A673 (cell line): Measurements from ENCODE around the gene ECI1. TPM values are rescaled to one million over a fixed set of nuclear protein-coding genes. Genes with fewer than 3 reads are reported as not detected.
A peak's percentile ranks its signal among the peaks of the same experiment; 100 is the strongest.
"Not testable (repeated sequence)": the region's sequence is repeated elsewhere in the genome, so short reads cannot be mapped to it uniquely, and the experiment has no call there.

Source experiments
- BruUV-seq: library from RNA; stranded (reverse); fragments of 400-500 nt; replicated peaks from 2 replicates; lab custom pipeline; 2021; lab: Mats Ljungman, UMichigan
- CTCF ChIA-PET: fragments of 300-600 bp; sonication (Branson Sonifier 250); formaldehyde crosslinking; loops from one replicate; lab custom pipeline; 2022; ENCODE audit warnings: antibody characterized with exemption; lab: Charles Lee
- POLR2A ChIA-PET: fragments of 300-600 bp; sonication (Branson Sonifier 250); formaldehyde crosslinking; loops from one replicate; lab custom pipeline; 2022; ENCODE audit warnings: antibody characterized with exemption; ENCODE audit not compliant: low non-redundant PET; lab: Charles Lee
- DNase-seq: peaks from one replicate; pipeline ENCODE4 v3.0.0-alpha.2; 2015; ENCODE audit warnings: low spot score
- H3K27ac ChIP-seq: fragments of 200-600 bp; sonication (generic); 2 replicates; pipeline ENCODE4 v1.5.1; 2016; ENCODE audit warnings: mixed run types, low read depth, mild to moderate bottlenecking, mixed read lengths, antibody characterized with exemption, low read length; ENCODE audit not compliant: poor library complexity, severe bottlenecking
- H3K27me3 ChIP-seq: fragments of 200-600 bp; sonication (generic); replicated peaks from 2 replicates; pipeline ENCODE4 v1.6.1; 2017; ENCODE audit warnings: mixed run types, low read depth, mild to moderate bottlenecking, mixed read lengths, antibody characterized with exemption, low read length; ENCODE audit not compliant: insufficient read depth, poor library complexity
- H3K36me3 ChIP-seq: fragments of 200-600 bp; sonication (generic); 2 replicates; pipeline ENCODE4 v1.6.1; 2016; ENCODE audit warnings: mixed run types, mild to moderate bottlenecking, mixed read lengths, antibody characterized with exemption, low read length; ENCODE audit not compliant: insufficient read depth, poor library complexity, severe bottlenecking
- H3K4me1 ChIP-seq: fragments of 200-600 bp; sonication (generic); 2 replicates; pipeline ENCODE4 v1.6.1; 2017; ENCODE audit warnings: mixed run types, mild to moderate bottlenecking, mixed read lengths, antibody characterized with exemption, low read length; ENCODE audit not compliant: insufficient read depth, poor library complexity, severe bottlenecking
- H3K4me3 ChIP-seq: fragments of 200-600 bp; sonication (generic); 2 replicates; pipeline ENCODE4 v1.5.1; 2016; ENCODE audit warnings: low read depth, mixed run types, mild to moderate bottlenecking, mixed read lengths, low read length; ENCODE audit not compliant: poor library complexity, severe bottlenecking
- H3K9me3 ChIP-seq: fragments of 200-600 bp; sonication (generic); 2 replicates; pipeline ENCODE4 v1.6.1; 2016; ENCODE audit warnings: mixed run types, low read depth, mild to moderate bottlenecking, mixed read lengths, antibody characterized with exemption, low read length; ENCODE audit not compliant: poor library complexity, severe bottlenecking
- CTCF ChIP-seq: fragments of 300-800, 200-600 bp; sonication (generic); conservative IDR thresholded peaks from 2 replicates; pipeline ENCODE4 v1.5.1; 2017; ENCODE audit warnings: low read depth, mild to moderate bottlenecking, antibody characterized with exemption, low read length, moderate library complexity, mixed read lengths
- EZH2 ChIP-seq: fragments of 200-600 bp; sonication (generic); IDR thresholded peaks from 2 replicates; pipeline ENCODE4 v1.6.1; 2017; ENCODE audit warnings: borderline replicate concordance, low read depth, mild to moderate bottlenecking, mixed read lengths, antibody characterized with exemption, low read length; ENCODE audit not compliant: poor library complexity, severe bottlenecking
- intact Hi-C: fragments of 100-400 bp; cut with micrococcal nuclease; formaldehyde crosslinking; loops from one replicate; pipeline ENCODE4 v1.10.0; 2022; ENCODE audit not compliant: unreplicated experiment
- total RNA-seq: library from RNA; stranded (reverse); gene quantifications from 2 replicates; pipeline ENCODE4 v1.2.3, GENCODE V29; 2021

The ECI1 gene
- total RNA-seq, 1 experiment from 2014 or later = 55.3 TPM

GRCh38 chr16:2205967-2206313 is 45.4 kb downstream of the ECI1 start:
- Histone ChIP-seq H3K4me3 (peak overlapping the region; percentile 74), H3K36me3 (peaks cover 31% of the 10 kb centered on the region), H3K27ac (peak overlapping the region; percentile 92), H3K27me3 (no peaks in the 10 kb centered on the region), H3K9me3 (no peaks in the 10 kb centered on the region), H3K4me1 (peaks cover 14% of the 10 kb centered on the region)
- CTCF ChIA-PET = interaction anchor here (0.6 kb wide), 1 partner anchor 20 kb away, joined by 4 read pairs; no protein-coding TSS in a partner anchor
- DNase-seq = no peak
- BruUV-seq = TSS peak; percentile 50
- intact Hi-C loops = no loop called here
- POLR2A ChIA-PET = no interaction called here
- no peak for TF ChIP-seq CTCF
- no peak for TF ChIP-seq EZH2

- no peaks in the 10 kb centered on the region for H3K27me3 ChIP-seq
- H3K27ac ChIP-seq = peak within 1 kb of the TSS; percentile 92
- peaks cover 31% of the 10 kb centered on the region for H3K36me3 ChIP-seq
- TF ChIP-seq CTCF (no peak; the same call in 1 of the 2 replicates), EZH2 (no peak)
- peaks cover 14% of the 10 kb centered on the region for H3K4me1 ChIP-seq
- no TSS peak for BruUV-seq
- H3K4me3 ChIP-seq = peak within 1 kb of the TSS; percentile 74
- no peaks in the 10 kb centered on the region for H3K9me3 ChIP-seq
- POLR2A ChIA-PET = interaction anchor here (0.6 to 0.7 kb wide), 2 partner anchors 50 to 254 kb away, joined by 3 to 4 read pairs; partner anchors contain the start of gene TRAF7
- CTCF ChIA-PET = interaction anchor here (0.6 kb wide), 1 partner anchor 20 kb away, joined by 4 read pairs; no protein-coding TSS in a partner anchor
- DNase-seq = peak; percentile 92
- intact Hi-C loops = no loop called here
Observed at GRCh38 chr16:2205104-2205966, 46.1 kb downstream of the ECI1 start, which contains the start of gene MLST8. Gene MLST8, plus strand, starts transcription at chr16:2205454. Its CDS starts 632 bp downstream, at chr16:2206086.

GRCh38 chr16:2204416-2205103 is 46.8 kb downstream of the ECI1 start:
- no peak for DNase-seq
- H3K27me3 ChIP-seq = no peaks in the 10 kb centered on the region
- ChIA-PET POLR2A (interaction anchor here (0.6 to 0.7 kb wide), 2 partner anchors 49 to 255 kb away, joined by 3 to 4 read pairs; partner anchors contain the start of gene TRAF7), CTCF (no interaction called here)
- H3K4me3 ChIP-seq = peak overlapping the region; percentile 74
- peaks cover 14% of the 10 kb centered on the region for H3K4me1 ChIP-seq
- TSS peak; percentile 51 for BruUV-seq
- peak overlapping the region; percentile 92 for H3K27ac ChIP-seq
- no peaks in the 10 kb centered on the region for H3K9me3 ChIP-seq
- TF ChIP-seq EZH2 (no peak), CTCF (no peak)
- H3K36me3 ChIP-seq = peaks cover 30% of the 10 kb centered on the region
- intact Hi-C loops = no loop called here

GRCh38 chr16:2203119-2203688 is 48.2 kb downstream of the ECI1 start:
- H3K27ac ChIP-seq, H3K27me3 ChIP-seq, H3K4me3 ChIP-seq, BruUV-seq, DNase-seq, intact Hi-C loops, CTCF ChIA-PET, POLR2A ChIA-PET, H3K9me3 ChIP-seq: not testable (repeated sequence)
- H3K36me3 ChIP-seq = peaks cover 16% of the 10 kb centered on the region
- H3K4me1 ChIP-seq = peaks cover 14% of the 10 kb centered on the region
